HG03139 (cell line): ENCODE data around the gene TP53TG3B.
"Not testable (repeated sequence)": the region's sequence is repeated elsewhere in the genome, so short reads cannot be mapped to it uniquely, and the experiment has no call there.

Experiments used
- ATAC-seq: cut with Tn5 transposase; IDR thresholded peaks from one replicate; pipeline ENCODE4 v1.9.1; 2021; ENCODE audit not compliant: unreplicated experiment

Gene TP53TG3B, protein sequence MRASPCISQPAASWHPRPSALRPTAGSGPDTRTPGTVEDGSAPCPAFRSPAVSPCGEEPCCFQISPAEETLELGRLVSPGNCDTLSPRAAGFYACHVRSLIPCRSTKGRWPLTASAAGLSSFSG

DNA sequence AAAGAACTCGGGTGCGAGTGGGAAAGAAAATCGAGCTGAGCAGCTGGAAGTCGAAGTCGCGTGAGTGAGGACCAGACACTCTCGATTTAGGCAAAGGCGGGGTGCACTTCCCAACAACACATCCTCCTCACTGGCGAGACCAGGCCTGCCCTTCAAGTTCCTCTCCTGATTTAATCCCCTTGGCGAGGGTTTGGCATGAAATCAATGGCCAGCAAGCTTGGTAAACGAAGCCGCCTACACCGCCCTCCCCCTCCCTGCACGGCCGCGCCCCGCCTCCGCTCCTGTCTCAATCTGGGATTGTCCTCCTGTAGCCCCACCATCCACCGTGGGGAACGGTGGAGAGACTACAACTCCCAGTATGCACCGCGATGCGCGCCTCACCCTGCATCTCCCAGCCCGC lies at the start of gene TP53TG3B:
TP53TG3B (plus strand) TSS at position 301 of the 400 bp plus-strand sequence; CDS start at position 369, 68 bp downstream.
- ATAC-seq = not testable (repeated sequence)

GRCh38 chr16:33336226-33337012 lies 24.2 kb upstream of the TP53TG3B start:
- ATAC-seq = not testable (repeated sequence)

DNA sequence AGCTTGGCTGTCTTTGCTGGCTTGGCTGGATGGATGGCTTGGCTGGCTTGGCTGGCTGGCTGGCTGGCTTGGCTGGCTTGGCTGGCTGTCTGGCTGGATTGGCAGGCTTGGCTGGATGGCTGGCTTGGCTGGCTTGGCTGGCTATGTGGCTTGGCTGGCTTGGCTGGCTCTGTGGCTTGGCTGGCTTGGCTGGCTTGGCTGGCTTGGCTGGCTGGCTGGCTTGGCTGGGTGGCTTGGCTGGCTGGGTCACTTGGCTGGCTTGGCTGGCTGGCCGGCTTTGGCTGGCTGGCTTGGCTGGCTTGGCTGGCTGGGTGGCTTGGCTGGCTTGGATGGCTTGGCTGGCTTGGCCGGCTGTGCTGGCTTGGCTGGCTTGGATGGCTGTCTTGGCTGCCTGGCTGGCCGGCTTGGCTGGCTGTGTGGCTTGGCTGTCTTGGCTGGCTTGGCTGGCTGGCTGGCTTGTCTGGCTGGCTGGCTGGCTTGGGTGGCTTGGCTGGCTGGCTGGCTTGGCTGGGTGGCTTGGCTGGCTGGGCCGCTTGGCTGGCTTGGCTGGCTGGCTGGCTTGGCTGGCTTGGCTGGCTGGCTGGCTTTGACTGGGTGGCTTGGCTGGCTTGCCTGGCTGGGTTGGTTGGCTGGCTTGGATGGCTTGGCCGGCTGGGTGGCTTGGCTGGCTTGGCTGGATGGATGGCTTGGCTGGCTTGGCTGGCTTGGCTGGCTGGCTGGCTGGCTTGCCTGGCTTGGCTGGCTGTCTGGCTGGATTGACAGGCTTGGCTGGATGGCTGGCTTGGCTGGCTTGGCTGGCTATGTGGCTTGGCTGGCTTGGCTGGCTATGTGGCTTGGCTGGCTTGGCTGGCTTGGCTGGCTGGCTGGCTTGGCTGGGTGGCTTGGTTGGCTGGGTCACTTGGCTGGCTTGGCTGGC lies 22.8 kb upstream of the TP53TG3B start:
- ATAC-seq = not testable (repeated sequence)

DNA sequence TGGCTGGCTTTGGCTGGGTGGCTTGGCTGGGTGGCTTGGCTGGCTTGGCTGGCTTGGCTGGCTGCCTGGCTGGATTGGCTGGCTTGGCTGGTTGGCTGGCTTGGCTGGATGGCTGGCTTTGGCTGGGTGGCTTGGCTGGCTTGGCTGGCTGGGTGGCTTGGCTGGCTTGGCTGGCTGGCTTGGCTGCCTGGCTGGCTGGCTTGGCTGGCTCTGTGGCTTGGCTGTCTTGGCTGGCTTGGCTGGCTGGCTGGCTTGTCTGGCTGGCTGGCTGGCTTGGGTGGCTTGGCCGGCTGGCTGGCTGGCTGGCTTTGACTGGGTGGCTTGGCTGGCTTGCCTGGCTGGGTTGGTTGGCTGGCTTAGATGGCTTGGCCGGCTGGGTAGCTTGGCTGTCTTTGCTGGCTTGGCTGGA lies 22.1 kb upstream of the TP53TG3B start:
- not testable (repeated sequence) for ATAC-seq

GRCh38 chr16:33339093-33340061 lies 21.3 kb upstream of the TP53TG3B start:
- not testable (repeated sequence) for ATAC-seq
